K562 (cell line): Measurements from ENCODE around the gene ENOSF1. TPM values are rescaled to one million over a fixed set of nuclear protein-coding genes. Genes with fewer than 3 reads are reported as not detected.

Source experiments
- AFF4 ChIP-seq: sonication (generic); formaldehyde crosslinking; IDR thresholded peaks from 2 replicates; pipeline ENCODE4 v1.8.0; 2023; ENCODE audit warnings: mild to moderate bottlenecking, missing genetic modification reagents
- CHD4 ChIP-seq: fragments of 200-600 bp; sonication (generic); IDR thresholded peaks from 3 replicates; pipeline ENCODE4 v1.6.1; 2012; ENCODE audit warnings: low read depth, mild to moderate bottlenecking, mixed read lengths, low read length, inconsistent platforms; ENCODE audit not compliant: insufficient read depth, insufficient replicate concordance, poor library complexity, severe bottlenecking
- CREB3L1 ChIP-seq: fragments of 450-650 bp; IDR thresholded peaks from 2 replicates; pipeline ENCODE4 v1.6.1; 2014; ENCODE audit warnings: low read depth, mild to moderate bottlenecking, moderate library complexity, borderline replicate concordance
- DNMT1 ChIP-seq: fragments of 450-650 bp; IDR thresholded peaks from 2 replicates; pipeline ENCODE4 v1.6.1; 2016; ENCODE audit warnings: antibody characterized with exemption, mild to moderate bottlenecking
- E2F8 ChIP-seq: fragments of 450-650 bp; IDR thresholded peaks from 2 replicates; pipeline ENCODE4 v1.7.1; 2018; ENCODE audit warnings: mild to moderate bottlenecking, low read depth; ENCODE audit not compliant: partially characterized antibody
- GATAD2A ChIP-seq: fragments of 450-650 bp; IDR thresholded peaks from 2 replicates; pipeline ENCODE4 v1.6.1; 2017
- HLTF ChIP-seq: fragments of 450-650 bp; IDR thresholded peaks from 2 replicates; pipeline ENCODE4 v1.6.1; 2016
- JUN ChIP-seq, 2 experiments: sonication (generic) in 1 of 2; formaldehyde crosslinking in 1 of 2; IDR thresholded peaks; 2 replicates each; pipeline versions ENCODE4 v1.6.1 to v1.8.0; 2012 to 2022; ENCODE audit warnings: borderline replicate concordance in 2 of 2, mild to moderate bottlenecking in 2 of 2, improper control_type of control experiment in 1 of 2, low read depth in 1 of 2, low read length in 1 of 2, missing genetic modification reagents in 1 of 2
- NCOR1 ChIP-seq: fragments of 450-650 bp; IDR thresholded peaks from 2 replicates; pipeline ENCODE4 v1.6.1; 2016; ENCODE audit warnings: mild to moderate bottlenecking, moderate library complexity
- PHF21A ChIP-seq: fragments of 450-650 bp; IDR thresholded peaks from 2 replicates; pipeline ENCODE4 v1.6.1; 2017; ENCODE audit warnings: low read depth, borderline replicate concordance
- PRMT5 ChIP-seq: sonication (generic); formaldehyde crosslinking; IDR thresholded peaks from 2 replicates; pipeline ENCODE4 v1.5.0; 2020; ENCODE audit warnings: missing genetic modification reagents
- RBM15 ChIP-seq: fragments of 200-400 bp; formaldehyde crosslinking; IDR thresholded peaks from 2 replicates; pipeline ENCODE4 v1.6.1; 2018; ENCODE audit warnings: mild to moderate bottlenecking, low read length, moderate library complexity; ENCODE audit not compliant: insufficient read depth
- SMC3 ChIP-seq: conservative IDR thresholded peaks from 2 replicates; pipeline ENCODE4 v1.6.1; 2011; ENCODE audit warnings: low read depth, low read length, improper control_type of control experiment; ENCODE audit not compliant: insufficient read depth
- USF1 ChIP-seq: sonication (generic); formaldehyde crosslinking; IDR thresholded peaks from 2 replicates; pipeline ENCODE4 v1.9.0; 2022; ENCODE audit warnings: mild to moderate bottlenecking, missing genetic modification reagents
- polyA plus RNA-seq, 8 experiments: library from polyadenylated mRNA; depleted of rRNA in 4 of 8; stranded (reverse) in 5 of 8; unstranded in 3 of 8; fragments of >200 nt; fragmentation: Nextera tagmentation in 2 of 8; fragmentation: Illumina TruSeq in 1 of 8; extraction: Ambion mirVana in 2 of 8; extraction: Trizol in 1 of 8; gene quantifications; 2 replicates each; pipeline versions ENCODE4 v1.2.1 to v1.2.3, GENCODE V29; 2011 to 2014; ENCODE audit warnings: inconsistent platforms in 1 of 8, missing spikeins in 1 of 8
- total RNA-seq, 7 experiments: library from RNA; depleted of rRNA in 6 of 7; stranded (reverse); fragments of >200 nt in 6 of 7; fragmentation: Illumina TruSeq in 2 of 7; extraction: Trizol in 2 of 7; gene quantifications; 2 replicates each; pipeline versions ENCODE4 v1.2.1 to v1.2.3, GENCODE V29; 2011 to 2021; ENCODE audit warnings: low replicate concordance in 1 of 7
- TF ChIP-seq, protein P1 (sequence below): sonication (generic); formaldehyde crosslinking; IDR thresholded peaks from 2 replicates; pipeline ENCODE4 v1.8.1; 2023; ENCODE audit warnings: mild to moderate bottlenecking, missing genetic modification reagents, moderate library complexity
- TF ChIP-seq, protein P2 (sequence below): fragments of 250-450 bp; sonication (Bioruptor Pico); IDR thresholded peaks from 2 replicates; pipeline ENCODE4 v1.8.0; 2021; ENCODE audit warnings: moderate library complexity, mild to moderate bottlenecking, inconsistent platforms

The ENOSF1 gene
- total and polyA plus RNA-seq, 9 of the 15 experiments (the other 6 are each of a cell fraction or from before 2014, with no cell fraction given), result 15.5 to 66.4 (median 46.5) TPM

DNA sequence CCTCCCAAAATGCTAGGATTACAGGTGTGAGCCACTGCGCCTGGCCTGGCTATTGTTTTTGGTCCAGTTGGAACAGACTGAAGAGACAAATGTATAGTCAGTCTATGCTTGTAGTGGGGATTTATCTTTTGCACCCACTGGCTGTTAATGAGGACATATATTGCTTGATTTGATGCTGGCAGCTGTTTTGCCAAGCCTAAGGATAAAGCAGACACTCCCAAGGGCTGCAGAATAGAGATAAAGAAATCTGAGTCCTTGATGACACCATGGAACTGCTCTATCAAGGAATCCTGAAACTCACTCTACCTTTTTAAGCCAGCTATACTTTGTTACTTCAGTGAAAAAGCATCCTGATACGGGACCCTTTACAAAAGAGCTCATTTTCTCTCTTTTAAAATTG lies 43.1 kb upstream of the ENOSF1 start (continued):
- TF ChIP-seq, protein P1, sequence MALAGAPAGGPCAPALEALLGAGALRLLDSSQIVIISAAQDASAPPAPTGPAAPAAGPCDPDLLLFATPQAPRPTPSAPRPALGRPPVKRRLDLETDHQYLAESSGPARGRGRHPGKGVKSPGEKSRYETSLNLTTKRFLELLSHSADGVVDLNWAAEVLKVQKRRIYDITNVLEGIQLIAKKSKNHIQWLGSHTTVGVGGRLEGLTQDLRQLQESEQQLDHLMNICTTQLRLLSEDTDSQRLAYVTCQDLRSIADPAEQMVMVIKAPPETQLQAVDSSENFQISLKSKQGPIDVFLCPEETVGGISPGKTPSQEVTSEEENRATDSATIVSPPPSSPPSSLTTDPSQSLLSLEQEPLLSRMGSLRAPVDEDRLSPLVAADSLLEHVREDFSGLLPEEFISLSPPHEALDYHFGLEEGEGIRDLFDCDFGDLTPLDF, result peak; percentile 64; the same call in 1 of the 2 replicates
- no peak for TF ChIP-seq CHD4
- TF ChIP-seq PRMT5 (CRISPR knock-in tag), result no peak
- TF ChIP-seq AFF4, result no peak
- TF ChIP-seq, protein P2, sequence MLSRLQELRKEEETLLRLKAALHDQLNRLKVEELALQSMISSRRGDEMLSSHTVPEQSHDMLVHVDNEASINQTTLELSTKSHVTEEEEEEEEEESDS, result no peak
- TF ChIP-seq USF1, result no peak
- TF ChIP-seq E2F8, result no peak
- no peak for TF ChIP-seq CREB3L1
- no peak for TF ChIP-seq HLTF
- peak; percentile 88 for TF ChIP-seq NCOR1
- TF ChIP-seq SMC3, result no peak
- no peak for TF ChIP-seq JUN (IDR thresholded peaks at IDR 0.05; ENCODE audit: borderline replicate concordance, low read depth, low read length)
- no peak for TF ChIP-seq JUN (CRISPR knock-in tag; IDR thresholded peaks at IDR 0.05; ENCODE audit: borderline replicate concordance)
- TF ChIP-seq DNMT1, result no peak
- TF ChIP-seq RBM15, result no peak
- TF ChIP-seq PHF21A, result no peak
- no peak for TF ChIP-seq GATAD2A
